Measurements from ENCODE around the gene SPATS2L. TPM values are rescaled to one million over a fixed set of nuclear protein-coding genes. Genes with fewer than 3 reads are reported as not detected.

SPATS2L gene
- total RNA-seq, 1 experiment from 2014 or later = 47.3 TPM

DNA sequence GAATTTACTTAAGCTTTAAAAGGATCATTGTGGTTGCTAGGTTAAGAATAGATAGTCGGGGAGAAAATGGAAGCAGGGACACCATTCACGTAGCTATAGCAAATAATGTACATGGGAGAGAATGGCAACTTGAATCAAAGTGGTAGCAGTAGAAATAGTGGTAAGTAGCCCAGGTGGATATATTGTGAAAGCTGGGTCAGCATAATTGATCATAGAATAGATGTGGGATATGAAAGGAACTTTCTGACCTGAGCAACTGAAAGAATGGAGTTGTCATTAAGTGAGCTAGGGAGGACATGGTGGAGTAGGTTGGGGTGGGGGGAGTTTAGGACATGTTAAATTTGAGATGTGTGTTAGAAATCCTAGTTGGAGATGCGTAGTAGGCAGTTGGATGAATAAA is 221.7 kb downstream of the SPATS2L start:
- WGBS (ENCODE audit: extremely low coverage, insufficient read length, low lambda C conversion rate) = no CpG with 5 or more reads among the region's 3 CpGs
- H3K14ac ChIP-seq (ENCODE audit: insufficient read depth, low read length) = no peak overlapping the region
- H3T11ph ChIP-seq (ENCODE audit: low read length) = no peak overlapping the region
- H3K9me3 ChIP-seq (ENCODE audit: control insufficient read depth, low read depth, low read length) = no peaks in the 10 kb centered on the region
- Mint-ChIP-seq H3K4me3 (no peak overlapping the region), H3K27me3 (ENCODE audit: low read depth) (peaks cover 9% of the 10 kb centered on the region), H3K4me1 (peaks cover 15 to 17% of the 10 kb centered on the region in 2 experiments), H3K36me3 (ENCODE audit: insufficient read depth in 1 of 3, low read depth in 3 of 3) (peaks cover 0 to 2% (median 0%) of the 10 kb centered on the region in 3 experiments; a peak in 3 of 7 replicates), H3K27ac (no peak overlapping the region), H3K9me3 (no peaks in the 10 kb centered on the region; a peak in 1 of 5 replicates)
- no peak overlapping the region for H3K18ac ChIP-seq (ENCODE audit: insufficient read length, low read depth, low read length)
- H2AFZ ChIP-seq (ENCODE audit: low read length) = no peak overlapping the region
- H3K9ac ChIP-seq (ENCODE audit: extremely low read depth, insufficient read length, low read length) = no peak overlapping the region
- peaks cover 2% of the 10 kb centered on the region for H3K79me1 ChIP-seq (ENCODE audit: insufficient read depth, low read depth, low read length, poor library complexity, severe bottlenecking)
- no peak overlapping the region for H2BK5ac ChIP-seq (ENCODE audit: insufficient read length, low read length)
- no peak overlapping the region for H4K5ac ChIP-seq (ENCODE audit: insufficient read length, low read depth, low read length)
- no peak for DNase-seq
- peaks cover 15% of the 10 kb centered on the region; the same call in 1 of the 2 replicates for H3K79me2 ChIP-seq (ENCODE audit: insufficient read depth, low read length)
- H3K4me1 ChIP-seq (ENCODE audit: insufficient read depth, low read length) = no peaks in the 10 kb centered on the region; the same call in 1 of the 2 replicates
- H4K20me1 ChIP-seq (ENCODE audit: control insufficient read depth, insufficient read depth, insufficient read length) = no peaks in the 10 kb centered on the region
- no peak overlapping the region for H2BK20ac ChIP-seq (ENCODE audit: low read depth, low read length, poor library complexity, severe bottlenecking)
- H3K27me3 ChIP-seq (ENCODE audit: insufficient read depth, low read length) = no peaks in the 10 kb centered on the region
- H3K4me2 ChIP-seq (ENCODE audit: insufficient read depth, insufficient read length, low read length) = no peak overlapping the region
- no peak overlapping the region for H4K91ac ChIP-seq (ENCODE audit: insufficient read length, low read depth, low read length)
- H3K56ac ChIP-seq (ENCODE audit: insufficient read length, low read depth, low read length) = no peak overlapping the region
- H2BK120ac ChIP-seq (ENCODE audit: low read depth, low read length, poor library complexity, severe bottlenecking) = no peak overlapping the region
- H3K4ac ChIP-seq (ENCODE audit: low read depth, low read length) = no peak overlapping the region
- no peak overlapping the region for H4K8ac ChIP-seq (replicated peaks; ENCODE audit: insufficient read length, low read depth, low read length)
- peaks cover 4% of the 10 kb centered on the region for H3K23me2 ChIP-seq (ENCODE audit: insufficient read length, low read depth, low read length, poor library complexity, severe bottlenecking)
- TF ChIP-seq CTCF (conservative IDR thresholded peaks at IDR 0.05) = no peak
- no peak overlapping the region for H2BK15ac ChIP-seq (ENCODE audit: low read depth, low read length)
- no peak overlapping the region for H2AK5ac ChIP-seq (ENCODE audit: insufficient read length, low read length)
- H3K23ac ChIP-seq (ENCODE audit: insufficient read length, low read depth, low read length) = no peak overlapping the region
- H3K27ac ChIP-seq (ENCODE audit: insufficient read length, low read depth, low read length) = no peak overlapping the region
- no peak overlapping the region for H2BK12ac ChIP-seq (ENCODE audit: insufficient read length, low read depth, low read length)

Other genes starting within 250 kb of the SPATS2L start
- 3.4 and 4.9 TPM in 2 replicates for gene KCTD18, start 203.4 kb downstream of the SPATS2L start, total RNA-seq (2021)
- gene SGO2, start 219.5 kb downstream of the SPATS2L start, total RNA-seq (2021) = 25.6 and 27.0 TPM in 2 replicates